Liver (tissue), 9 donors: ENCODE measurements around the gene SLC25A40. TPM values are rescaled to one million over a fixed set of nuclear protein-coding genes. Genes with fewer than 3 reads are reported as not detected.

Experiments
- DNase-seq: peaks from one replicate; pipeline ENCODE4 v3.0.0-alpha.2; 2017; ENCODE audit warnings: low spot score
- H3K27ac ChIP-seq, 2 donors: one replicate each; pipeline ENCODE4 v1.7.0; 2013; ENCODE audit warnings: inconsistent platforms in 2 of 2, low read length in 2 of 2, control low read depth in 1 of 2, low read depth in 1 of 2, mild to moderate bottlenecking in 1 of 2
- H3K27me3 ChIP-seq, 4 donors: one replicate each; pipeline versions ENCODE4 v1.6.1 to v1.7.0; 2013; ENCODE audit warnings: low read length in 3 of 4, inconsistent platforms in 1 of 4, mild to moderate bottlenecking in 1 of 4, moderate library complexity in 1 of 4; ENCODE audit not compliant: control insufficient read depth in 4 of 4, insufficient read depth in 4 of 4
- H3K36me3 ChIP-seq, 4 donors: one replicate each; pipeline versions ENCODE4 v1.6.1 to v1.7.0; 2013; ENCODE audit warnings: low read length in 3 of 4, mild to moderate bottlenecking in 3 of 4, low read depth in 1 of 4, moderate library complexity in 1 of 4; ENCODE audit not compliant: control insufficient read depth in 4 of 4, insufficient read depth in 3 of 4
- H3K4me1 ChIP-seq, 4 donors: one replicate each; pipeline versions ENCODE4 v1.6.1 to v1.7.0; 2013; ENCODE audit warnings: low read length in 3 of 4, mild to moderate bottlenecking in 3 of 4, moderate library complexity in 1 of 4; ENCODE audit not compliant: control insufficient read depth in 4 of 4, insufficient read depth in 4 of 4
- H3K4me3 ChIP-seq, 3 donors: one replicate each; pipeline versions ENCODE4 v1.6.1 to v1.7.0; 2013; ENCODE audit warnings: low read length in 3 of 3, control low read depth in 1 of 3, low read depth in 1 of 3, mild to moderate bottlenecking in 1 of 3
- H3K9ac ChIP-seq, 2 donors: one replicate each; pipeline ENCODE4 v1.7.0; 2013; ENCODE audit warnings: low read length in 2 of 2, mild to moderate bottlenecking in 2 of 2, moderate library complexity in 2 of 2, control low read depth in 1 of 2, low read depth in 1 of 2
- H3K9me3 ChIP-seq, 4 donors: one replicate each; pipeline versions ENCODE4 v1.6.1 to v1.7.0; 2013; ENCODE audit warnings: low read length in 3 of 4; ENCODE audit not compliant: control insufficient read depth in 4 of 4
- EGR1 ChIP-seq, 2 donors: IDR thresholded peaks; 2 replicates each; pipeline ENCODE4 v1.6.1; 2016 to 2018; ENCODE audit warnings: antibody characterized with exemption in 2 of 2, low read depth in 2 of 2
- FOXA1 ChIP-seq: IDR thresholded peaks from 2 replicates; pipeline ENCODE4 v1.6.1; 2016; ENCODE audit warnings: antibody characterized with exemption
- FOXA2 ChIP-seq: IDR thresholded peaks from 2 replicates; pipeline ENCODE4 v1.6.1; 2016; ENCODE audit warnings: antibody characterized with exemption
- GABPA ChIP-seq, 2 donors: IDR thresholded peaks in 1 of 2; conservative IDR thresholded peaks in 1 of 2; 2 replicates each; pipeline ENCODE4 v1.6.1; 2016; ENCODE audit warnings: antibody characterized with exemption in 2 of 2, mild to moderate bottlenecking in 1 of 2, moderate library complexity in 1 of 2
- HNF4A ChIP-seq, 2 donors: conservative IDR thresholded peaks; 2 replicates each; pipeline ENCODE4 v1.6.1; 2016; ENCODE audit warnings: antibody characterized with exemption in 2 of 2, mild to moderate bottlenecking in 2 of 2
- HNF4G ChIP-seq: IDR thresholded peaks from 2 replicates; pipeline ENCODE4 v1.6.1; 2016; ENCODE audit warnings: antibody characterized with exemption
- JUND ChIP-seq, 2 donors: IDR thresholded peaks; 2 replicates each; pipeline ENCODE4 v1.6.1; 2016; ENCODE audit warnings: antibody characterized with exemption in 2 of 2
- NR2F2 ChIP-seq: IDR thresholded peaks from 2 replicates; pipeline ENCODE4 v1.6.1; 2016; ENCODE audit warnings: antibody characterized with exemption
- RAD21 ChIP-seq, 2 donors: IDR thresholded peaks; 2 replicates each; pipeline ENCODE4 v1.6.1; 2016; ENCODE audit warnings: antibody characterized with exemption in 2 of 2, mild to moderate bottlenecking in 2 of 2
- RXRA ChIP-seq, 2 donors: IDR thresholded peaks; 2 replicates each; pipeline ENCODE4 v1.6.1; 2017 to 2018; ENCODE audit warnings: antibody characterized with exemption in 2 of 2, mild to moderate bottlenecking in 1 of 2
- SP1 ChIP-seq: IDR thresholded peaks from 2 replicates; pipeline ENCODE4 v1.6.1; 2018; ENCODE audit warnings: antibody characterized with exemption, mild to moderate bottlenecking
- TAF1 ChIP-seq: conservative IDR thresholded peaks from 2 replicates; pipeline ENCODE4 v1.6.1; 2016; ENCODE audit warnings: antibody characterized with exemption, mild to moderate bottlenecking
- YY1 ChIP-seq: IDR thresholded peaks from 2 replicates; pipeline ENCODE4 v1.6.1; 2016; ENCODE audit warnings: antibody characterized with exemption, mild to moderate bottlenecking
- WGBS: extraction: QIAGEN DNeasy Blood & Tissue Kit; methylation state at CpG from one replicate; pipeline ENCODE4 v1.1.7; 2013; 5-methylcytosine and 5-hydroxymethylcytosine counted together
- polyA plus RNA-seq, 2 donors: library from polyadenylated mRNA; stranded (reverse) in 1 of 2; unstranded in 1 of 2; fragments of 200-250 nt in 1 of 2; fragments of >200 nt in 1 of 2; fragmentation: Nextera tagmentation in 1 of 2; extraction: Ambion mirVana in 1 of 2; gene quantifications; one replicate each; pipeline versions ENCODE4 v1.2.1 to v1.2.3, GENCODE V29; 2013 to 2015
- total RNA-seq, 2 donors: library from RNA; depleted of rRNA; stranded (reverse); fragments of >200 nt; gene quantifications; one replicate each; pipeline ENCODE4 v1.2.3, GENCODE V29; 2014
- TF ChIP-seq, protein P1 (sequence below): IDR thresholded peaks from 2 replicates; pipeline ENCODE4 v1.6.1; 2016; ENCODE audit warnings: antibody characterized with exemption, mild to moderate bottlenecking
- TF ChIP-seq, protein P2 (sequence below): IDR thresholded peaks from 2 replicates; pipeline ENCODE4 v1.6.1; 2016; ENCODE audit warnings: antibody characterized with exemption
- TF ChIP-seq, protein P3 (sequence below): IDR thresholded peaks from 2 replicates; pipeline ENCODE4 v1.6.1; 2016; ENCODE audit warnings: antibody characterized with exemption
- TF ChIP-seq, protein P4 (sequence below): fragments of 150-350 bp; IDR thresholded peaks from 2 replicates; pipeline ENCODE4 v1.5.1; 2017; ENCODE audit warnings: improper control_type of control experiment, low read depth, low read length; ENCODE audit not compliant: missing input control
- donor health status: healthy.
- donor health status: healthy.
- donor health status: healthy.
- donor health status: healthy.
- donor health status: healthy.

The SLC25A40 gene
- total and polyA plus RNA-seq, 4 donors = 3.5 to 14.4 (median 4.4) TPM

DNA sequence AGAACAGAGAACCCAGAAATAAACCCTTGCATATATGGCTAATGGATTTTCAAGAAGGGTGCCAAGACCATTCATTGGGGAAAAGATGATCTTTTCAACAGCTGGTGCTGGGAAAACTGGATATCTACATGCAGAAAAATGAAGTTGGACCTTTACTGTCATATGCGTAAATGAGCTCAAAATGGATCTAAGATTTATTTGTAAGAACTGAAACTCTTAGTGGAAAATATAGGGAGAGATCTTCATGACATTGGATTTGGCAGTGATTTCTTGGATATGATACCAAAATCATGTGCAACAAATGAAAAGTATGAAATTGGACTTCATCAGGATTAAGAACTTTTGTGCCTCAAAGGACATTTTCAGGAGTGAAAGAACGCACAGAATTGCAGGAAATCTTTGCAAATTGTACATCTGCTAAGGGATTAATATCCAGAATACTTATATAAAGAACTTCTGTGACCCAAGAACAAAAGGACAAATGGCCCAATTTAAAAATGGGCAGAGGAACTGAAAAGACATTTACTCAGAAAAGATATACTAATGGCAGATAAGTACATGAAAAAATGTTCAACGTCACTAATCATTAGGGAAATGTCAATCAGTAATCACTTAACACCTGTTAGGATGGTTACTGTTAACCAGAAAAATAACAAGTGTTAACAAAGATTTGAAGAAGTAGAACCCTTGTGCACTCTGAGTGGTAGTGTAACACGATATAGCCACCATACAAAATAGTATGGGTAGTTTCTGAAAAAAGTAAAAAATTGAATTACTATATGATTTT, 6.2 kb upstream of the SLC25A40 start:
- H3K9me3 ChIP-seq = no peaks in the 10 kb centered on the region
- TF ChIP-seq, protein P1, sequence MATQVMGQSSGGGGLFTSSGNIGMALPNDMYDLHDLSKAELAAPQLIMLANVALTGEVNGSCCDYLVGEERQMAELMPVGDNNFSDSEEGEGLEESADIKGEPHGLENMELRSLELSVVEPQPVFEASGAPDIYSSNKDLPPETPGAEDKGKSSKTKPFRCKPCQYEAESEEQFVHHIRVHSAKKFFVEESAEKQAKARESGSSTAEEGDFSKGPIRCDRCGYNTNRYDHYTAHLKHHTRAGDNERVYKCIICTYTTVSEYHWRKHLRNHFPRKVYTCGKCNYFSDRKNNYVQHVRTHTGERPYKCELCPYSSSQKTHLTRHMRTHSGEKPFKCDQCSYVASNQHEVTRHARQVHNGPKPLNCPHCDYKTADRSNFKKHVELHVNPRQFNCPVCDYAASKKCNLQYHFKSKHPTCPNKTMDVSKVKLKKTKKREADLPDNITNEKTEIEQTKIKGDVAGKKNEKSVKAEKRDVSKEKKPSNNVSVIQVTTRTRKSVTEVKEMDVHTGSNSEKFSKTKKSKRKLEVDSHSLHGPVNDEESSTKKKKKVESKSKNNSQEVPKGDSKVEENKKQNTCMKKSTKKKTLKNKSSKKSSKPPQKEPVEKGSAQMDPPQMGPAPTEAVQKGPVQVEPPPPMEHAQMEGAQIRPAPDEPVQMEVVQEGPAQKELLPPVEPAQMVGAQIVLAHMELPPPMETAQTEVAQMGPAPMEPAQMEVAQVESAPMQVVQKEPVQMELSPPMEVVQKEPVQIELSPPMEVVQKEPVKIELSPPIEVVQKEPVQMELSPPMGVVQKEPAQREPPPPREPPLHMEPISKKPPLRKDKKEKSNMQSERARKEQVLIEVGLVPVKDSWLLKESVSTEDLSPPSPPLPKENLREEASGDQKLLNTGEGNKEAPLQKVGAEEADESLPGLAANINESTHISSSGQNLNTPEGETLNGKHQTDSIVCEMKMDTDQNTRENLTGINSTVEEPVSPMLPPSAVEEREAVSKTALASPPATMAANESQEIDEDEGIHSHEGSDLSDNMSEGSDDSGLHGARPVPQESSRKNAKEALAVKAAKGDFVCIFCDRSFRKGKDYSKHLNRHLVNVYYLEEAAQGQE = no peak
- TF ChIP-seq HNF4A (conservative IDR thresholded peaks at IDR 0.05) = no peak
- TF ChIP-seq HNF4G = no peak
- no peak for TF ChIP-seq FOXA1
- TF ChIP-seq JUND (IDR thresholded peaks at IDR 0.05) = no peak
- no peak for TF ChIP-seq RAD21 (IDR thresholded peaks at IDR 0.05)
- no peak for TF ChIP-seq YY1
- no peak for TF ChIP-seq RXRA (IDR thresholded peaks at IDR 0.05)
- TF ChIP-seq, protein P2, sequence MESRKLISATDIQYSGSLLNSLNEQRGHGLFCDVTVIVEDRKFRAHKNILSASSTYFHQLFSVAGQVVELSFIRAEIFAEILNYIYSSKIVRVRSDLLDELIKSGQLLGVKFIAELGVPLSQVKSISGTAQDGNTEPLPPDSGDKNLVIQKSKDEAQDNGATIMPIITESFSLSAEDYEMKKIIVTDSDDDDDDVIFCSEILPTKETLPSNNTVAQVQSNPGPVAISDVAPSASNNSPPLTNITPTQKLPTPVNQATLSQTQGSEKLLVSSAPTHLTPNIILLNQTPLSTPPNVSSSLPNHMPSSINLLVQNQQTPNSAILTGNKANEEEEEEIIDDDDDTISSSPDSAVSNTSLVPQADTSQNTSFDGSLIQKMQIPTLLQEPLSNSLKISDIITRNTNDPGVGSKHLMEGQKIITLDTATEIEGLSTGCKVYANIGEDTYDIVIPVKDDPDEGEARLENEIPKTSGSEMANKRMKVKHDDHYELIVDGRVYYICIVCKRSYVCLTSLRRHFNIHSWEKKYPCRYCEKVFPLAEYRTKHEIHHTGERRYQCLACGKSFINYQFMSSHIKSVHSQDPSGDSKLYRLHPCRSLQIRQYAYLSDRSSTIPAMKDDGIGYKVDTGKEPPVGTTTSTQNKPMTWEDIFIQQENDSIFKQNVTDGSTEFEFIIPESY = no peak
- no peak for TF ChIP-seq TAF1
- no peak for TF ChIP-seq NR2F2
- no peak for TF ChIP-seq SP1
- TF ChIP-seq, protein P3, sequence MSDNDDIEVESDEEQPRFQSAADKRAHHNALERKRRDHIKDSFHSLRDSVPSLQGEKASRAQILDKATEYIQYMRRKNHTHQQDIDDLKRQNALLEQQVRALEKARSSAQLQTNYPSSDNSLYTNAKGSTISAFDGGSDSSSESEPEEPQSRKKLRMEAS = no peak
- TF ChIP-seq, protein P4, sequence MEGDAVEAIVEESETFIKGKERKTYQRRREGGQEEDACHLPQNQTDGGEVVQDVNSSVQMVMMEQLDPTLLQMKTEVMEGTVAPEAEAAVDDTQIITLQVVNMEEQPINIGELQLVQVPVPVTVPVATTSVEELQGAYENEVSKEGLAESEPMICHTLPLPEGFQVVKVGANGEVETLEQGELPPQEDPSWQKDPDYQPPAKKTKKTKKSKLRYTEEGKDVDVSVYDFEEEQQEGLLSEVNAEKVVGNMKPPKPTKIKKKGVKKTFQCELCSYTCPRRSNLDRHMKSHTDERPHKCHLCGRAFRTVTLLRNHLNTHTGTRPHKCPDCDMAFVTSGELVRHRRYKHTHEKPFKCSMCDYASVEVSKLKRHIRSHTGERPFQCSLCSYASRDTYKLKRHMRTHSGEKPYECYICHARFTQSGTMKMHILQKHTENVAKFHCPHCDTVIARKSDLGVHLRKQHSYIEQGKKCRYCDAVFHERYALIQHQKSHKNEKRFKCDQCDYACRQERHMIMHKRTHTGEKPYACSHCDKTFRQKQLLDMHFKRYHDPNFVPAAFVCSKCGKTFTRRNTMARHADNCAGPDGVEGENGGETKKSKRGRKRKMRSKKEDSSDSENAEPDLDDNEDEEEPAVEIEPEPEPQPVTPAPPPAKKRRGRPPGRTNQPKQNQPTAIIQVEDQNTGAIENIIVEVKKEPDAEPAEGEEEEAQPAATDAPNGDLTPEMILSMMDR = no peak
- TF ChIP-seq FOXA2 = no peak
- no peak for TF ChIP-seq GABPA (IDR thresholded peaks at IDR 0.05 in 1 of 2, conservative IDR thresholded peaks at IDR 0.05 in 1 of 2)
- no peak for TF ChIP-seq EGR1 (IDR thresholded peaks at IDR 0.05; ENCODE audit: low read depth in 2 of 2)
- no peak overlapping the region for H3K4me3 ChIP-seq
- no peaks in the 10 kb centered on the region for H3K27me3 ChIP-seq
- H3K27ac ChIP-seq = no peak overlapping the region
- 94% methylated on average over 4 of the region's 4 CpGs for WGBS
- no peak overlapping the region for H3K9ac ChIP-seq
- peaks cover 0 to 4% (median 0%) of the 10 kb centered on the region in 4 donors for H3K4me1 ChIP-seq
- DNase-seq = no peak
- peaks cover 0 to 2% (median 0%) of the 10 kb centered on the region in 4 donors for H3K36me3 ChIP-seq
